ENCODE data around the gene PDE4B.
"Not testable (repeated sequence)": the region's sequence is repeated elsewhere in the genome, so short reads cannot be mapped to it uniquely, and the experiment has no call there.

Gene PDE4B

GRCh38 chr1:66119148-66119547 lies 326.5 kb downstream of the PDE4B start:
- DNase-seq (ENCODE audit: low read depth in 1 of 2, low spot score in 1 of 2): no peak

GRCh38 chr1:66124670-66125069 lies 332.0 kb downstream of the PDE4B start:
- no peak for DNase-seq (ENCODE audit: low read depth in 1 of 2, low spot score in 1 of 2)

- not testable (repeated sequence) for DNase-seq (ENCODE audit: low read depth in 1 of 2, low spot score in 1 of 2)
These were observed 335.9 kb downstream of the PDE4B start for GRCh38 chr1:66128641-66129040.

- DNase-seq (ENCODE audit: low read depth in 1 of 2, low spot score in 1 of 2): no peak
These were observed 339.6 kb downstream of the PDE4B start for GRCh38 chr1:66132324-66132723.

GRCh38 chr1:66134004-66134403 lies 341.3 kb downstream of the PDE4B start:
- no peak for DNase-seq (ENCODE audit: low read depth in 1 of 2, low spot score in 1 of 2)

- no peak for DNase-seq (ENCODE audit: low read depth in 1 of 2, low spot score in 1 of 2)
These were observed 342.5 kb downstream of the PDE4B start for GRCh38 chr1:66135161-66135560.

- DNase-seq (ENCODE audit: low read depth in 1 of 2, low spot score in 1 of 2): not testable (repeated sequence)
These were observed 343.7 kb downstream of the PDE4B start for GRCh38 chr1:66136423-66136822.

- DNase-seq (ENCODE audit: low read depth in 1 of 2, low spot score in 1 of 2): no peak
These were observed 344.5 kb downstream of the PDE4B start for GRCh38 chr1:66137235-66137634.

- DNase-seq (ENCODE audit: low read depth in 1 of 2, low spot score in 1 of 2): no peak
These were observed 345.9 kb downstream of the PDE4B start for GRCh38 chr1:66138613-66139012.

GRCh38 chr1:66140072-66140471 lies 347.4 kb downstream of the PDE4B start:
- no peak for DNase-seq (ENCODE audit: low read depth in 1 of 2, low spot score in 1 of 2)

- DNase-seq (ENCODE audit: low read depth in 1 of 2, low spot score in 1 of 2): no peak
These were observed 351.0 kb downstream of the PDE4B start for GRCh38 chr1:66143651-66144050.

GRCh38 chr1:66147226-66147835 lies 354.6 kb downstream of the PDE4B start:
- no peak for DNase-seq (ENCODE audit: low read depth in 1 of 2, low spot score in 1 of 2)

- DNase-seq (ENCODE audit: low read depth in 1 of 2, low spot score in 1 of 2): no peak
These were observed 359.3 kb downstream of the PDE4B start for GRCh38 chr1:66152034-66152433.

- DNase-seq (ENCODE audit: low read depth in 1 of 2, low spot score in 1 of 2): no peak
These were observed 361.7 kb downstream of the PDE4B start for GRCh38 chr1:66154394-66154793.

GRCh38 chr1:66156144-66156543 lies 363.4 kb downstream of the PDE4B start:
- no peak for DNase-seq (ENCODE audit: low read depth in 1 of 2, low spot score in 1 of 2)

- no peak for DNase-seq (ENCODE audit: low read depth in 1 of 2, low spot score in 1 of 2)
These were observed 367.1 kb downstream of the PDE4B start for GRCh38 chr1:66159800-66160199.

GRCh38 chr1:66160719-66161118 lies 368.0 kb downstream of the PDE4B start:
- DNase-seq (ENCODE audit: low read depth in 1 of 2, low spot score in 1 of 2): no peak

GRCh38 chr1:66166753-66167152 lies 374.1 kb downstream of the PDE4B start:
- no peak for DNase-seq (ENCODE audit: low read depth in 1 of 2, low spot score in 1 of 2)

GRCh38 chr1:66167267-66167666 lies 374.6 kb downstream of the PDE4B start:
- no peak for DNase-seq (ENCODE audit: low read depth in 1 of 2, low spot score in 1 of 2)

GRCh38 chr1:66168467-66168887 lies 375.8 kb downstream of the PDE4B start:
- no peak for DNase-seq (ENCODE audit: low read depth in 1 of 2, low spot score in 1 of 2)

GRCh38 chr1:66168948-66169671 lies 376.4 kb downstream of the PDE4B start:
- no peak for DNase-seq (ENCODE audit: low read depth in 1 of 2, low spot score in 1 of 2)

- no peak for DNase-seq (ENCODE audit: low read depth in 1 of 2, low spot score in 1 of 2)
These were observed 379.6 kb downstream of the PDE4B start for GRCh38 chr1:66172272-66172671.

GRCh38 chr1:66175098-66175497 lies 382.4 kb downstream of the PDE4B start:
- DNase-seq (ENCODE audit: low read depth in 1 of 2, low spot score in 1 of 2): no peak
